ENCODE results near the gene CPA1.
A peak's percentile ranks its signal among the peaks of the same experiment; 100 is the strongest.
"Not testable (repeated sequence)": the region's sequence is repeated elsewhere in the genome, so short reads cannot be mapped to it uniquely, and the experiment has no call there.

The CPA1 gene

GRCh38 chr7:130374507-130374906 is 5.8 kb upstream of the CPA1 start:
- no peak for DNase-seq

GRCh38 chr7:130376461-130376860 is 3.8 kb upstream of the CPA1 start:
- DNase-seq = not testable (repeated sequence)

- DNase-seq = no peak
These were observed 3.1 kb upstream of the CPA1 start for GRCh38 chr7:130377178-130377577.

GRCh38 chr7:130379019-130379418 is 1.3 kb upstream of the CPA1 start:
- DNase-seq = no peak

- no peak for DNase-seq
These were observed 768 bp upstream of the CPA1 start for GRCh38 chr7:130379532-130379920.

GRCh38 chr7:130380861-130381455 is 664 bp downstream of the CPA1 start:
- no peak for DNase-seq

- DNase-seq = no peak
These were observed 1.4 kb downstream of the CPA1 start for GRCh38 chr7:130381468-130382312.

- no peak for DNase-seq
These were observed 3.1 kb downstream of the CPA1 start for GRCh38 chr7:130383187-130383980.

- DNase-seq = no peak
These were observed 4.1 kb downstream of the CPA1 start for GRCh38 chr7:130384371-130384801.

GRCh38 chr7:130384841-130385599 is 4.7 kb downstream of the CPA1 start:
- no peak for DNase-seq

- no peak for DNase-seq
These were observed 5.3 kb downstream of the CPA1 start for GRCh38 chr7:130385600-130386066.

GRCh38 chr7:130386876-130387275 is 6.6 kb downstream of the CPA1 start:
- DNase-seq = no peak

GRCh38 chr7:130387306-130387627 is 7.0 kb downstream of the CPA1 start:
- no peak for DNase-seq

- DNase-seq = no peak
These were observed 7.5 kb downstream of the CPA1 start for GRCh38 chr7:130387628-130388403.

- DNase-seq = no peak
These were observed 8.4 kb downstream of the CPA1 start for GRCh38 chr7:130388671-130389070.

- DNase-seq = no peak
These were observed 10.2 kb downstream of the CPA1 start for GRCh38 chr7:130390486-130390885.

GRCh38 chr7:130393101-130393561 is 12.8 kb downstream of the CPA1 start:
- no peak for DNase-seq

GRCh38 chr7:130393841-130394411 is 13.6 kb downstream of the CPA1 start:
- no peak for DNase-seq

- DNase-seq = peak; percentile 41
These were observed 14.3 kb downstream of the CPA1 start for GRCh38 chr7:130394421-130395195.

- DNase-seq = no peak
These were observed 15.1 kb downstream of the CPA1 start for GRCh38 chr7:130395421-130395820.

GRCh38 chr7:130396109-130396508 is 15.8 kb downstream of the CPA1 start:
- no peak for DNase-seq

Data from activated CD8-positive, alpha-beta memory T cell treated with anti-CD3 and anti-CD28 coated beads, Interleukin-2, amount 50 U/mL, for 4 hours (primary cell).